HCT116 (cell line): ENCODE data around the gene OSBPL10. TPM values are rescaled to one million over a fixed set of nuclear protein-coding genes. Genes with fewer than 3 reads are reported as not detected.

Source experiments
- ATAC-seq: fragments of 200-7000 bp; cut with Tn5 transposase; 2 replicates; pipeline ENCODE4 v1.9.1; 2020; ENCODE audit warnings: mild to moderate bottlenecking, moderate library complexity
- BruUV-seq: library from RNA; stranded (reverse); fragments of 400-500 nt; replicated peaks from 2 replicates; lab custom pipeline; 2021; lab: Mats Ljungman, UMichigan
- CTCF ChIA-PET: fragments of 300-600 bp; sonication (Branson Sonifier 250); formaldehyde crosslinking; loops from one replicate; lab custom pipeline; 2021; ENCODE audit warnings: antibody characterized with exemption; lab: Charles Lee
- POLR2A ChIA-PET: fragments of 300-600, 350-600 bp; sonication (Branson Sonifier 250); formaldehyde crosslinking; loops from one replicate; lab custom pipeline; 2021; ENCODE audit warnings: antibody characterized with exemption; lab: Charles Lee
- RAD21 ChIA-PET, 2 experiments: fragments of 300-600 bp; sonication (Branson Sonifier 250); formaldehyde crosslinking; loops; one replicate each; lab custom pipeline; 2023; ENCODE audit warnings: low total read pairs in 2 of 2; ENCODE audit not compliant: uncharacterized antibody in 2 of 2, unreplicated experiment in 2 of 2, low non-redundant PET in 1 of 2; lab: Charles Lee
- DNase-seq: peaks from one replicate; pipeline ENCODE4 v3.0.0-alpha.2; 2010; ENCODE audit warnings: low read depth, low spot score
- H2AFZ ChIP-seq: fragments of 200-600 bp; shearing (Covaris generic), sonication (generic); 2 replicates; pipeline ENCODE4 v1.6.1; 2017; ENCODE audit warnings: low read depth, mixed run types, mixed read lengths, antibody characterized with exemption, low read length; ENCODE audit not compliant: poor library complexity, severe bottlenecking
- H3K27ac ChIP-seq: 2 replicates; pipeline ENCODE4 v1.5.1; 2012; ENCODE audit warnings: low read depth, low read length
- H3K27me3 ChIP-seq: fragments of 200-600 bp; sonication (generic); 2 replicates; pipeline ENCODE4 v1.6.1; 2016; ENCODE audit warnings: mixed run types, low read length, mixed read lengths; ENCODE audit not compliant: insufficient read depth
- H3K36me3 ChIP-seq, 2 experiments: fragments of 200-500 bp in 1 of 2; fragments of 200-600 bp in 1 of 2; sonication (Bioruptor generic) in 1 of 2; sonication (generic) in 1 of 2; 2 replicates each; pipeline versions ENCODE4 v1.5.1 to v1.6.1; 2014 to 2016; ENCODE audit warnings: low read length in 2 of 2, inconsistent platforms in 1 of 2, mixed read lengths in 1 of 2, mixed run types in 1 of 2; ENCODE audit not compliant: insufficient read depth in 2 of 2, control insufficient read depth in 1 of 2
- H3K4me1 ChIP-seq, 2 experiments: fragments of 200-600 bp in 1 of 2; sonication (generic) in 1 of 2; 2 replicates each; pipeline versions ENCODE4 v1.5.1 to v1.6.1; 2012 to 2017; ENCODE audit warnings: low read length in 2 of 2, inconsistent platforms in 1 of 2, mild to moderate bottlenecking in 1 of 2, mixed read lengths in 1 of 2, mixed run types in 1 of 2, moderate library complexity in 1 of 2; ENCODE audit not compliant: insufficient read depth in 2 of 2, control insufficient read depth in 1 of 2
- H3K4me2 ChIP-seq: fragments of 200-600 bp; sonication (generic); 2 replicates; pipeline ENCODE4 v1.6.1; 2017; ENCODE audit warnings: mixed run types, low read length, mixed read lengths
- H3K4me3 ChIP-seq, 2 experiments: fragments of 200-600 bp in 1 of 2; sonication (generic) in 1 of 2; replicated peaks in 1 of 2; 2 replicates each; pipeline ENCODE4 v1.5.1; 2011 to 2016; ENCODE audit warnings: low read length in 2 of 2, control low read depth in 1 of 2, low read depth in 1 of 2, mild to moderate bottlenecking in 1 of 2, mixed read lengths in 1 of 2, mixed run types in 1 of 2
- H3K79me2 ChIP-seq: fragments of 200-600 bp; sonication (generic); 2 replicates; pipeline ENCODE4 v1.6.1; 2017; ENCODE audit warnings: mild to moderate bottlenecking, mixed run types, low read length, moderate library complexity, mixed read lengths; ENCODE audit not compliant: insufficient read depth
- H3K9ac ChIP-seq: fragments of 200-600 bp; sonication (generic); 2 replicates; pipeline ENCODE4 v1.6.1; 2016; ENCODE audit warnings: low read length, mixed read lengths
- H3K9me2 ChIP-seq: fragments of 200-600 bp; sonication (generic), shearing (Covaris generic); 2 replicates; pipeline ENCODE4 v1.6.1; 2017; ENCODE audit warnings: mixed run types, mild to moderate bottlenecking, moderate library complexity; ENCODE audit not compliant: insufficient read depth
- H3K9me3 ChIP-seq, 2 experiments: fragments of 200-500 bp in 1 of 2; fragments of 200-600 bp in 1 of 2; sonication (Bioruptor generic) in 1 of 2; sonication (generic) in 1 of 2; 2 replicates each; pipeline ENCODE4 v1.6.1; 2014 to 2017; ENCODE audit warnings: low read length in 2 of 2, mixed read lengths in 2 of 2, inconsistent platforms in 1 of 2, low read depth in 1 of 2, mild to moderate bottlenecking in 1 of 2, mixed run types in 1 of 2, moderate library complexity in 1 of 2; ENCODE audit not compliant: control insufficient read depth in 1 of 2, insufficient read depth in 1 of 2
- H4K20me1 ChIP-seq: fragments of 200-600 bp; sonication (generic), shearing (Covaris generic); 2 replicates; pipeline ENCODE4 v1.6.1; 2017; ENCODE audit warnings: mixed run types, mild to moderate bottlenecking, moderate library complexity; ENCODE audit not compliant: insufficient read depth
- CEBPB ChIP-seq: IDR thresholded peaks from 2 replicates; pipeline ENCODE4 v1.6.1; 2012; ENCODE audit warnings: low read depth
- ELF1 ChIP-seq: IDR thresholded peaks from 2 replicates; pipeline ENCODE4 v1.6.1; 2012; ENCODE audit warnings: low read depth, borderline replicate concordance
- EZH2 ChIP-seq: fragments of 200-600 bp; sonication (generic); IDR thresholded peaks from 2 replicates; pipeline ENCODE4 v1.6.1; 2017; ENCODE audit warnings: antibody characterized with exemption, mixed run types
- FOSL1 ChIP-seq: IDR thresholded peaks from 2 replicates; pipeline ENCODE4 v1.6.1; 2012; ENCODE audit warnings: low read depth
- RAD21 ChIP-seq: IDR thresholded peaks from 2 replicates; pipeline ENCODE4 v1.6.1; 2012; ENCODE audit warnings: low read depth, mild to moderate bottlenecking
- SIN3A ChIP-seq: IDR thresholded peaks from 2 replicates; pipeline ENCODE4 v1.6.1; 2012; ENCODE audit warnings: low read depth
- SRF ChIP-seq: IDR thresholded peaks from 2 replicates; pipeline ENCODE4 v1.6.1; 2012; ENCODE audit warnings: low read depth
- TCF7L2 ChIP-seq: IDR thresholded peaks from 2 replicates; pipeline ENCODE4 v1.7.0; 2011; ENCODE audit warnings: borderline replicate concordance, inconsistent platforms; ENCODE audit not compliant: insufficient read depth, insufficient read length; ENCODE audit errors: extremely low read depth
- ZNF274 ChIP-seq: fragments of 200-500 bp; sonication (Bioruptor generic); IDR thresholded peaks from 2 replicates; pipeline ENCODE4 v1.6.1; 2014; ENCODE audit warnings: mild to moderate bottlenecking, low read depth, low read length, inconsistent platforms
- intact Hi-C: fragments of 100-400 bp; cut with micrococcal nuclease; formaldehyde crosslinking; loops from 2 replicates; pipeline ENCODE4 v1.10.0; 2022
- total RNA-seq: library from RNA; stranded (reverse); gene quantifications from one replicate; pipeline ENCODE4 v1.2.1, GENCODE V29; 2021; ENCODE audit not compliant: unreplicated experiment
- TF ChIP-seq, protein P1 (sequence below), 3 experiments: fragments of 200-600 bp in 1 of 3; sonication (generic) in 1 of 3; IDR thresholded peaks in 2 of 3; conservative IDR thresholded peaks in 1 of 3; 2 replicates each; pipeline ENCODE4 v1.5.1; 2012 to 2017; ENCODE audit warnings: low read depth in 2 of 3, low read length in 2 of 3, antibody characterized with exemption in 1 of 3, borderline replicate concordance in 1 of 3, control low read depth in 1 of 3, mild to moderate bottlenecking in 1 of 3, mixed read lengths in 1 of 3, mixed run types in 1 of 3, moderate library complexity in 1 of 3; ENCODE audit not compliant: insufficient read depth in 1 of 3
- TF ChIP-seq, protein P2 (sequence below): IDR thresholded peaks from 2 replicates; pipeline ENCODE4 v1.6.1; 2012

OSBPL10 gene
- total RNA-seq, 1 experiment from 2014 or later = 25.8 TPM

DNA sequence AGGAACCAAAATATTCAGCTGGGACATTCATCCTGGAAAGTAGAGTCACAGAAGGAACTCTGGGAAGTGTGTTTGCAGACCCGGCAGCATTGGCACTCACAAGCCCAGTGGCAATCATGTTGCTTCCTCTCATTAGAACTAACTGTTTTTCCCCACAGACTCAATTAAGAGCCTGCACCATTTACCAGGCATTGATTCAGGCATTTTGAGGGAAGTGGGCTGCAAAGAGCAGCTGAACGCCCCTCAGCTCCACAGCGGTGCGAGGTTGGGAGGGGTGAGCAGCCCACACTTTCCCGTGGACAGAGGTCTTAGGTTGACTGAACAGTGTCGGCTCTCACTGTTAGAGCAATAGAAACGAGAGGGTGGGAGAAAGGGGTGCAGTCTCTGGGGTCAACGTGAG is 304.5 kb downstream of the OSBPL10 start:
- H3K27ac ChIP-seq = no peak overlapping the region
- H3K4me1 ChIP-seq = no peaks in the 10 kb centered on the region
- intact Hi-C loops = no loop called here
- H3K9me2 ChIP-seq = no peaks in the 10 kb centered on the region
- RAD21 ChIA-PET = no interaction called here
- ATAC-seq (no peak), DNase-seq (no peak)
- no peaks in the 10 kb centered on the region for H3K36me3 ChIP-seq
- no peaks in the 10 kb centered on the region for H3K79me2 ChIP-seq
- no peaks in the 10 kb centered on the region for H4K20me1 ChIP-seq
- no peak overlapping the region for H3K9ac ChIP-seq
- no peak overlapping the region for H2AFZ ChIP-seq
- TF ChIP-seq FOSL1 (no peak), SRF (no peak), ZNF274 (no peak), RAD21 (no peak), ELF1 (no peak), SIN3A (no peak), EZH2 (no peak), CEBPB (no peak), TCF7L2 (no peak)
- TF ChIP-seq, protein P1, sequence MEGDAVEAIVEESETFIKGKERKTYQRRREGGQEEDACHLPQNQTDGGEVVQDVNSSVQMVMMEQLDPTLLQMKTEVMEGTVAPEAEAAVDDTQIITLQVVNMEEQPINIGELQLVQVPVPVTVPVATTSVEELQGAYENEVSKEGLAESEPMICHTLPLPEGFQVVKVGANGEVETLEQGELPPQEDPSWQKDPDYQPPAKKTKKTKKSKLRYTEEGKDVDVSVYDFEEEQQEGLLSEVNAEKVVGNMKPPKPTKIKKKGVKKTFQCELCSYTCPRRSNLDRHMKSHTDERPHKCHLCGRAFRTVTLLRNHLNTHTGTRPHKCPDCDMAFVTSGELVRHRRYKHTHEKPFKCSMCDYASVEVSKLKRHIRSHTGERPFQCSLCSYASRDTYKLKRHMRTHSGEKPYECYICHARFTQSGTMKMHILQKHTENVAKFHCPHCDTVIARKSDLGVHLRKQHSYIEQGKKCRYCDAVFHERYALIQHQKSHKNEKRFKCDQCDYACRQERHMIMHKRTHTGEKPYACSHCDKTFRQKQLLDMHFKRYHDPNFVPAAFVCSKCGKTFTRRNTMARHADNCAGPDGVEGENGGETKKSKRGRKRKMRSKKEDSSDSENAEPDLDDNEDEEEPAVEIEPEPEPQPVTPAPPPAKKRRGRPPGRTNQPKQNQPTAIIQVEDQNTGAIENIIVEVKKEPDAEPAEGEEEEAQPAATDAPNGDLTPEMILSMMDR (IDR thresholded peaks at IDR 0.05 in 2 of 3, conservative IDR thresholded peaks at IDR 0.05 in 1 of 3; ENCODE audit: borderline replicate concordance in 1 of 3, insufficient read depth in 1 of 3, low read depth in 2 of 3, low read length in 2 of 3) = no peak
- TF ChIP-seq, protein P2, sequence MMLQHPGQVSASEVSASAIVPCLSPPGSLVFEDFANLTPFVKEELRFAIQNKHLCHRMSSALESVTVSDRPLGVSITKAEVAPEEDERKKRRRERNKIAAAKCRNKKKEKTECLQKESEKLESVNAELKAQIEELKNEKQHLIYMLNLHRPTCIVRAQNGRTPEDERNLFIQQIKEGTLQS = no peak
- H3K4me2 ChIP-seq = no peak overlapping the region
- no peaks in the 10 kb centered on the region for H3K27me3 ChIP-seq
- POLR2A ChIA-PET = no interaction called here
- H3K9me3 ChIP-seq = no peaks in the 10 kb centered on the region
- no TSS peak for BruUV-seq
- CTCF ChIA-PET = no interaction called here
- H3K4me3 ChIP-seq = no peak overlapping the region
